GM12878 (cell line): ENCODE results near the gene ZNF850. TPM values are rescaled to one million over a fixed set of nuclear protein-coding genes. Genes with fewer than 3 reads are reported as not detected.

Experiments
- BACH1 ChIP-seq: fragments of 450-650 bp; IDR thresholded peaks from 2 replicates; pipeline ENCODE4 v1.6.1; 2017; ENCODE audit warnings: mild to moderate bottlenecking, borderline replicate concordance
- BCL11A ChIP-seq: IDR thresholded peaks from 2 replicates; pipeline ENCODE4 v1.6.1; 2011; ENCODE audit warnings: low read depth, low read length
- BHLHE40 ChIP-seq, 2 experiments: fragments of 450-650 bp in 1 of 2; IDR thresholded peaks; 2 replicates each; pipeline ENCODE4 v1.6.1; 2011 to 2017; ENCODE audit warnings: low read depth in 2 of 2, borderline replicate concordance in 1 of 2, improper control_type of control experiment in 1 of 2, low read length in 1 of 2, mild to moderate bottlenecking in 1 of 2
- CBFB ChIP-seq: IDR thresholded peaks from 2 replicates; pipeline ENCODE4 v1.6.1; 2016; ENCODE audit warnings: antibody characterized with exemption, low read depth
- ESRRA ChIP-seq: IDR thresholded peaks from 2 replicates; pipeline ENCODE4 v1.6.1; 2012; ENCODE audit warnings: mild to moderate bottlenecking, low read length, improper control_type of control experiment
- FOS ChIP-seq: IDR thresholded peaks from 3 replicates; pipeline ENCODE4 v1.6.1; 2011; ENCODE audit warnings: borderline replicate concordance; ENCODE audit not compliant: insufficient read length; ENCODE audit errors: extremely low read depth
- HCFC1 ChIP-seq: fragments of 150-350 bp; IDR thresholded peaks from 2 replicates; pipeline ENCODE4 v1.6.1; 2014; ENCODE audit warnings: low read length
- KDM1A ChIP-seq: fragments of 200-600 bp; sonication (generic); IDR thresholded peaks from 2 replicates; pipeline ENCODE4 v1.6.1; 2016; ENCODE audit warnings: borderline replicate concordance
- NR2C2 ChIP-seq: IDR thresholded peaks from 2 replicates; pipeline ENCODE4 v1.6.1; 2011; ENCODE audit warnings: borderline replicate concordance, low read depth; ENCODE audit not compliant: control insufficient read depth, insufficient read length
- NRF1 ChIP-seq: conservative IDR thresholded peaks from 2 replicates; pipeline ENCODE4 v1.6.1; 2011; ENCODE audit warnings: mild to moderate bottlenecking, low read depth, low read length, improper control_type of control experiment
- POU2F2 ChIP-seq: IDR thresholded peaks from 3 replicates; pipeline ENCODE4 v1.6.1; 2011; ENCODE audit warnings: low read depth, mild to moderate bottlenecking, low read length, borderline replicate concordance
- SMAD1 ChIP-seq: fragments of 450-650 bp; IDR thresholded peaks from 2 replicates; pipeline ENCODE4 v1.6.1; 2018; ENCODE audit warnings: mild to moderate bottlenecking, low read depth; ENCODE audit not compliant: partially characterized antibody
- SREBF2 ChIP-seq: IDR thresholded peaks from 2 replicates; pipeline ENCODE4 v1.6.1; 2012; ENCODE audit warnings: mild to moderate bottlenecking, low read length
- WRNIP1 ChIP-seq: IDR thresholded peaks from 2 replicates; pipeline ENCODE4 v1.6.1; 2011; ENCODE audit warnings: low read depth, low read length, improper control_type of control experiment, borderline replicate concordance
- YBX1 ChIP-seq: fragments of 450-650 bp; IDR thresholded peaks from 2 replicates; pipeline ENCODE4 v1.6.1; 2016; ENCODE audit warnings: antibody characterized with exemption
- ZNF274 ChIP-seq: IDR thresholded peaks from one replicate; pipeline ENCODE4 v1.8.0; 2011; ENCODE audit not compliant: insufficient read length, insufficient read depth
- polyA plus RNA-seq, 11 experiments: library from polyadenylated mRNA; depleted of rRNA in 4 of 11; unstranded in 6 of 11; stranded (reverse) in 5 of 11; fragments of >200 nt; fragmentation: Nextera tagmentation in 4 of 11; fragmentation: Illumina TruSeq in 1 of 11; extraction: Ambion mirVana in 4 of 11; extraction: Trizol in 1 of 11; gene quantifications; 1 replicate in 1 of 11; 2 replicates in 10 of 11; pipeline versions ENCODE4 v1.2.1 to v1.2.3, GENCODE V29; 2011 to 2016; ENCODE audit warnings: inconsistent platforms in 2 of 11, missing spikeins in 2 of 11, low read depth in 1 of 11
- total RNA-seq, 4 experiments: library from RNA; depleted of rRNA in 3 of 4; stranded (reverse); fragments of >200 nt in 3 of 4; fragmentation: Illumina TruSeq in 1 of 4; extraction: Trizol in 1 of 4; gene quantifications; 2 replicates each; pipeline versions ENCODE4 v1.2.1 to v1.2.3, GENCODE V29; 2013 to 2021
- TF ChIP-seq, protein P1 (sequence below): fragments of 450-650 bp; IDR thresholded peaks from 2 replicates; pipeline ENCODE4 v1.6.1; 2017; ENCODE audit warnings: mild to moderate bottlenecking
- TF ChIP-seq, protein P2 (sequence below): fragments of 450-650 bp; conservative IDR thresholded peaks from 2 replicates; pipeline ENCODE4 v1.6.1; 2017; ENCODE audit warnings: mild to moderate bottlenecking, moderate library complexity
- TF ChIP-seq, protein P3 (sequence below), 3 experiments: IDR thresholded peaks in 2 of 3; conservative IDR thresholded peaks in 1 of 3; 2 replicates each; pipeline ENCODE4 v1.5.1; 2011; ENCODE audit warnings: low read depth in 3 of 3, low read length in 3 of 3, mild to moderate bottlenecking in 3 of 3, control low read depth in 2 of 3, moderate library complexity in 2 of 3, inconsistent platforms in 1 of 3, mixed read lengths in 1 of 3; ENCODE audit not compliant: control insufficient read depth in 2 of 3, insufficient read depth in 1 of 3; ENCODE audit errors: extremely low read depth in 1 of 3
- TF ChIP-seq, protein P4 (sequence below): fragments of 450-650 bp; formaldehyde crosslinking; IDR thresholded peaks from 2 replicates; pipeline ENCODE4 v1.5.0; 2022; ENCODE audit warnings: mild to moderate bottlenecking, missing genetic modification characterization

The ZNF850 gene
- total and polyA plus RNA-seq, 10 of the 15 experiments (the other 5 are each of a cell fraction or from before 2014, with no cell fraction given): 0.44 to 6.4 (median 2.5) TPM

DNA sequence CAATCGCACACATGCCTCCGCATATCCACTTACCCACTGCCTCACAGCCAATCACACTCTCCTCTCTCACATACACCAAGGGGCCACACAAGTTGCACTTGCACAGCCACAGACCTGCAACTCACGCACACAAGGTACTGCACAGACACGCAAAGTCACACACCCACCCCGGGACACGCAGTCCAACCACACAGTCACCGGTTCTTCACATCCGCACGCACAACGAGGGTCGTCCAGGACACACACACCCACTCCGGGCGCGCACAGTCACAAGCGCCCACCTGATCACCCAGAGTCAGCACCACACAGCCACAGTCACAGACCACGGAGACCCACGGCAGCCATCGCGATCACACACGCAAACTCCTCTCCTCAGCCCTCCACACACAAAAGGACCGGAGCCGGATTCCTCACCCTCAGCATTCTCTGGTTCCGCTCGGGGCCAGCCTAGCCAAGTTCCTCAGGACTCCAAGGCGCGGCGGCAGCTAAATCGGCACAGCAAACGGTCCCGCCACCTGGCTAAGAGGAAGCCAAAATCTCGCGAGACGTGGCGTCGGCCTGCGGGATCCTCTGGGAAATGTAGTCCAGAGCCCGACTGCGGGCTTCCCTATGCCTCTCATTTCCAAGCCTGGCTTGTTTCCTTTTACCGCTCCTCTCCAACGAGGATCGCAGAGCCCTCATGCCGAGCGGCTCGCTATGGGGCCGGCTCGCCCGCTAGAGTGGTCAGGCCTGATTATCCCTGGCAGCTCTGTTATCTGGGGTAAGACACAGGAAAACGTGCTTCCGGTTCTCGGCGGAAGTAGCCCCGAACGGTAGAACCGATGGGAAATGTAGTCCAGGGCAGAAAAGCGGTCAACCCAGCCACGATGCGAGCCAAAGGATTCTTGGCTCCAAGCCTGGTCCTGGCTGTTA, at the start of gene ZNF850 (continued):
- TF ChIP-seq BACH1 (peak; percentile 27; the same call in 1 of the 2 replicates), SMAD1 (no peak), ZNF274 (no peak), WRNIP1 (no peak), FOS (no peak), YBX1 (no peak), ESRRA (peak; percentile 13; the same call in 1 of the 2 replicates), BCL11A (no peak), KDM1A (no peak), HCFC1 (peak; percentile 89), POU2F2 (peak; percentile 9; the same call in 1 of the 3 replicates), CBFB (peak; percentile 83), NR2C2 (no peak), NRF1 (no peak), BHLHE40 (IDR thresholded peaks at IDR 0.05; ENCODE audit: borderline replicate concordance in 1 of 2, low read depth in 2 of 2, low read length in 1 of 2) (peak in 1 of 2 experiments; percentile 60; a peak in 1 of 4 replicates), SREBF2 (no peak)
- TF ChIP-seq, protein P1, sequence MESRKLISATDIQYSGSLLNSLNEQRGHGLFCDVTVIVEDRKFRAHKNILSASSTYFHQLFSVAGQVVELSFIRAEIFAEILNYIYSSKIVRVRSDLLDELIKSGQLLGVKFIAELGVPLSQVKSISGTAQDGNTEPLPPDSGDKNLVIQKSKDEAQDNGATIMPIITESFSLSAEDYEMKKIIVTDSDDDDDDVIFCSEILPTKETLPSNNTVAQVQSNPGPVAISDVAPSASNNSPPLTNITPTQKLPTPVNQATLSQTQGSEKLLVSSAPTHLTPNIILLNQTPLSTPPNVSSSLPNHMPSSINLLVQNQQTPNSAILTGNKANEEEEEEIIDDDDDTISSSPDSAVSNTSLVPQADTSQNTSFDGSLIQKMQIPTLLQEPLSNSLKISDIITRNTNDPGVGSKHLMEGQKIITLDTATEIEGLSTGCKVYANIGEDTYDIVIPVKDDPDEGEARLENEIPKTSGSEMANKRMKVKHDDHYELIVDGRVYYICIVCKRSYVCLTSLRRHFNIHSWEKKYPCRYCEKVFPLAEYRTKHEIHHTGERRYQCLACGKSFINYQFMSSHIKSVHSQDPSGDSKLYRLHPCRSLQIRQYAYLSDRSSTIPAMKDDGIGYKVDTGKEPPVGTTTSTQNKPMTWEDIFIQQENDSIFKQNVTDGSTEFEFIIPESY: no peak
- TF ChIP-seq, protein P2, sequence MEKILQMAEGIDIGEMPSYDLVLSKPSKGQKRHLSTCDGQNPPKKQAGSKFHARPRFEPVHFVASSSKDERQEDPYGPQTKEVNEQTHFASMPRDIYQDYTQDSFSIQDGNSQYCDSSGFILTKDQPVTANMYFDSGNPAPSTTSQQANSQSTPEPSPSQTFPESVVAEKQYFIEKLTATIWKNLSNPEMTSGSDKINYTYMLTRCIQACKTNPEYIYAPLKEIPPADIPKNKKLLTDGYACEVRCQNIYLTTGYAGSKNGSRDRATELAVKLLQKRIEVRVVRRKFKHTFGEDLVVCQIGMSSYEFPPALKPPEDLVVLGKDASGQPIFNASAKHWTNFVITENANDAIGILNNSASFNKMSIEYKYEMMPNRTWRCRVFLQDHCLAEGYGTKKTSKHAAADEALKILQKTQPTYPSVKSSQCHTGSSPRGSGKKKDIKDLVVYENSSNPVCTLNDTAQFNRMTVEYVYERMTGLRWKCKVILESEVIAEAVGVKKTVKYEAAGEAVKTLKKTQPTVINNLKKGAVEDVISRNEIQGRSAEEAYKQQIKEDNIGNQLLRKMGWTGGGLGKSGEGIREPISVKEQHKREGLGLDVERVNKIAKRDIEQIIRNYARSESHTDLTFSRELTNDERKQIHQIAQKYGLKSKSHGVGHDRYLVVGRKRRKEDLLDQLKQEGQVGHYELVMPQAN: peak; percentile 90
- TF ChIP-seq, protein P3, sequence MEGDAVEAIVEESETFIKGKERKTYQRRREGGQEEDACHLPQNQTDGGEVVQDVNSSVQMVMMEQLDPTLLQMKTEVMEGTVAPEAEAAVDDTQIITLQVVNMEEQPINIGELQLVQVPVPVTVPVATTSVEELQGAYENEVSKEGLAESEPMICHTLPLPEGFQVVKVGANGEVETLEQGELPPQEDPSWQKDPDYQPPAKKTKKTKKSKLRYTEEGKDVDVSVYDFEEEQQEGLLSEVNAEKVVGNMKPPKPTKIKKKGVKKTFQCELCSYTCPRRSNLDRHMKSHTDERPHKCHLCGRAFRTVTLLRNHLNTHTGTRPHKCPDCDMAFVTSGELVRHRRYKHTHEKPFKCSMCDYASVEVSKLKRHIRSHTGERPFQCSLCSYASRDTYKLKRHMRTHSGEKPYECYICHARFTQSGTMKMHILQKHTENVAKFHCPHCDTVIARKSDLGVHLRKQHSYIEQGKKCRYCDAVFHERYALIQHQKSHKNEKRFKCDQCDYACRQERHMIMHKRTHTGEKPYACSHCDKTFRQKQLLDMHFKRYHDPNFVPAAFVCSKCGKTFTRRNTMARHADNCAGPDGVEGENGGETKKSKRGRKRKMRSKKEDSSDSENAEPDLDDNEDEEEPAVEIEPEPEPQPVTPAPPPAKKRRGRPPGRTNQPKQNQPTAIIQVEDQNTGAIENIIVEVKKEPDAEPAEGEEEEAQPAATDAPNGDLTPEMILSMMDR (IDR thresholded peaks at IDR 0.05 in 2 of 3, conservative IDR thresholded peaks at IDR 0.05 in 1 of 3; ENCODE audit: control insufficient read depth in 2 of 3, extremely low read depth in 1 of 3, insufficient read depth in 1 of 3, low read depth in 3 of 3, low read length in 3 of 3): no peak
- TF ChIP-seq, protein P4, sequence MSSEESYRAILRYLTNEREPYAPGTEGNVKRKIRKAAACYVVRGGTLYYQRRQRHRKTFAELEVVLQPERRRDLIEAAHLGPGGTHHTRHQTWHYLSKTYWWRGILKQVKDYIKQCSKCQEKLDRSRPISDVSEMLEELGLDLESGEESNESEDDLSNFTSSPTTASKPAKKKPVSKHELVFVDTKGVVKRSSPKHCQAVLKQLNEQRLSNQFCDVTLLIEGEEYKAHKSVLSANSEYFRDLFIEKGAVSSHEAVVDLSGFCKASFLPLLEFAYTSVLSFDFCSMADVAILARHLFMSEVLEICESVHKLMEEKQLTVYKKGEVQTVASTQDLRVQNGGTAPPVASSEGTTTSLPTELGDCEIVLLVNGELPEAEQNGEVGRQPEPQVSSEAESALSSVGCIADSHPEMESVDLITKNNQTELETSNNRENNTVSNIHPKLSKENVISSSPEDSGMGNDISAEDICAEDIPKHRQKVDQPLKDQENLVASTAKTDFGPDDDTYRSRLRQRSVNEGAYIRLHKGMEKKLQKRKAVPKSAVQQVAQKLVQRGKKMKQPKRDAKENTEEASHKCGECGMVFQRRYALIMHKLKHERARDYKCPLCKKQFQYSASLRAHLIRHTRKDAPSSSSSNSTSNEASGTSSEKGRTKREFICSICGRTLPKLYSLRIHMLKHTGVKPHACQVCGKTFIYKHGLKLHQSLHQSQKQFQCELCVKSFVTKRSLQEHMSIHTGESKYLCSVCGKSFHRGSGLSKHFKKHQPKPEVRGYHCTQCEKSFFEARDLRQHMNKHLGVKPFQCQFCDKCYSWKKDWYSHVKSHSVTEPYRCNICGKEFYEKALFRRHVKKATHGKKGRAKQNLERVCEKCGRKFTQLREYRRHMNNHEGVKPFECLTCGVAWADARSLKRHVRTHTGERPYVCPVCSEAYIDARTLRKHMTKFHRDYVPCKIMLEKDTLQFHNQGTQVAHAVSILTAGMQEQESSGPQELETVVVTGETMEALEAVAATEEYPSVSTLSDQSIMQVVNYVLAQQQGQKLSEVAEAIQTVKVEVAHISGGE (CRISPR knock-in tag): peak; percentile 84
